GM12801 (cell line): Measurements from ENCODE around the gene ADAMTS12.

Experiments
- CTCF ChIP-seq: IDR thresholded peaks from one replicate; pipeline ENCODE4 v1.5.1; 2011; ENCODE audit warnings: control low read depth; ENCODE audit not compliant: insufficient read length; ENCODE audit errors: extremely low read depth

ADAMTS12 gene

GRCh38 chr5:33785571-33785970, 106.2 kb downstream of the ADAMTS12 start:
- no peak for TF ChIP-seq CTCF

GRCh38 chr5:33781286-33781685, 110.5 kb downstream of the ADAMTS12 start:
- no peak for TF ChIP-seq CTCF

GRCh38 chr5:33776151-33776660, 115.6 kb downstream of the ADAMTS12 start:
- no peak for TF ChIP-seq CTCF

- no peak for TF ChIP-seq CTCF
Measured at GRCh38 chr5:33774341-33774740, 117.4 kb downstream of the ADAMTS12 start.

GRCh38 chr5:33772380-33772897, 119.4 kb downstream of the ADAMTS12 start:
- no peak for TF ChIP-seq CTCF

- TF ChIP-seq CTCF, result no peak
Measured at GRCh38 chr5:33769968-33770367, 121.8 kb downstream of the ADAMTS12 start.

GRCh38 chr5:33769196-33769595, 122.6 kb downstream of the ADAMTS12 start:
- TF ChIP-seq CTCF, result no peak

GRCh38 chr5:33766023-33766422, 125.8 kb downstream of the ADAMTS12 start:
- no peak for TF ChIP-seq CTCF
